ENCODE data around the gene MIEF1.

MIEF1 gene

DNA sequence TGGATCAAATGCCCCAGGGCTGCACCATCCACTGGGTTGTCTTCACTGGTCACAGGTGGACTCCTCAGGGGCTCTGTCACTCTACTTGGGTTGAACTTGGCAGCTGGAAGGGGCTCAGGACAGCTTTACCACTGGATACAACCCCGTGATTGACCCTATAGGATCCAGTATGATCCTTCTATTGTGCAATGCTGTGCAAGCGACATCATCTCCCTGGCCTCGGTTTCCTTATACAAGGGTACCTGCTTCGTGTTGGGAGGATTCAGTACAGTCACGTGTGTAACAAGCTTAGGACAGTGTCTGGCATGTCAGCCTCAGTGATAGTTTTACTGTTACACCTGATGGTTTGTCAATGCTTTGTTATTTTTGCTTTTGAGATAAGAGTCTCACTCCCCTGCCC is 20.5 kb upstream of the MIEF1 start:
- no peaks in the 10 kb centered on the region for H3K9me3 ChIP-seq (ENCODE audit: control insufficient read depth in 1 of 2, low read length in 2 of 2)
- no peaks in the 10 kb centered on the region for H3K27me3 ChIP-seq (ENCODE audit: low read depth, low read length)
- H3K4me3 ChIP-seq (ENCODE audit: low read depth in 1 of 2, low read length in 2 of 2), result no peak overlapping the region
- H3K4me1 ChIP-seq (ENCODE audit: control insufficient read depth in 1 of 2, insufficient read depth in 2 of 2, low read length in 2 of 2), result no peaks in the 10 kb centered on the region
- H3K27ac ChIP-seq (ENCODE audit: low read length), result no peak overlapping the region
- no peaks in the 10 kb centered on the region for H3K36me3 ChIP-seq (ENCODE audit: control insufficient read depth in 1 of 2, insufficient read depth in 2 of 2, low read length in 2 of 2)

DNA sequence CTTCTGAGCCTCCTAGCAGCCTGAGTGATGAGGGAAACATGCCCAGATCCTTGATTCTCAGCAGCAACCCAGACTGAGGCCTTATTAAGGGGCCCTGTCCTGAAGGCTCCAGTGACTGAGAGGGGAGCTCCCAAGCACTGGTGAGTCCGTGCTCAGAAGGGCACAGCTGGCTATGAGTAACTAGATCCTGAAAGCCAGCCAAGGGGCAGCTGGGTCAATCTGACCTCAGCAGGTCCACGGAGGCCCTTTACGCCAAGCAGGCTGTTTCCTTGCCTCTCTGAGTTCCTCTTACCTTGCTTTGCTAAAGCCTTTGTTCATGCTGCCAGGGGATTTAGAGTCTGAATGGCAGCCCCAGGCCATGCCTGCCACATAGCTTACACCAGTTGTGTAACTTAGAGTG is 19.3 kb upstream of the MIEF1 start:
- H3K4me1 ChIP-seq (ENCODE audit: control insufficient read depth in 1 of 2, insufficient read depth in 2 of 2, low read length in 2 of 2), result no peaks in the 10 kb centered on the region
- no peak overlapping the region for H3K27ac ChIP-seq (ENCODE audit: low read length)
- H3K36me3 ChIP-seq (ENCODE audit: control insufficient read depth in 1 of 2, insufficient read depth in 2 of 2, low read length in 2 of 2), result no peaks in the 10 kb centered on the region
- no peaks in the 10 kb centered on the region for H3K9me3 ChIP-seq (ENCODE audit: control insufficient read depth in 1 of 2, low read length in 2 of 2)
- H3K27me3 ChIP-seq (ENCODE audit: low read depth, low read length), result no peaks in the 10 kb centered on the region
- H3K4me3 ChIP-seq (ENCODE audit: low read depth in 1 of 2, low read length in 2 of 2), result no peak overlapping the region

DNA sequence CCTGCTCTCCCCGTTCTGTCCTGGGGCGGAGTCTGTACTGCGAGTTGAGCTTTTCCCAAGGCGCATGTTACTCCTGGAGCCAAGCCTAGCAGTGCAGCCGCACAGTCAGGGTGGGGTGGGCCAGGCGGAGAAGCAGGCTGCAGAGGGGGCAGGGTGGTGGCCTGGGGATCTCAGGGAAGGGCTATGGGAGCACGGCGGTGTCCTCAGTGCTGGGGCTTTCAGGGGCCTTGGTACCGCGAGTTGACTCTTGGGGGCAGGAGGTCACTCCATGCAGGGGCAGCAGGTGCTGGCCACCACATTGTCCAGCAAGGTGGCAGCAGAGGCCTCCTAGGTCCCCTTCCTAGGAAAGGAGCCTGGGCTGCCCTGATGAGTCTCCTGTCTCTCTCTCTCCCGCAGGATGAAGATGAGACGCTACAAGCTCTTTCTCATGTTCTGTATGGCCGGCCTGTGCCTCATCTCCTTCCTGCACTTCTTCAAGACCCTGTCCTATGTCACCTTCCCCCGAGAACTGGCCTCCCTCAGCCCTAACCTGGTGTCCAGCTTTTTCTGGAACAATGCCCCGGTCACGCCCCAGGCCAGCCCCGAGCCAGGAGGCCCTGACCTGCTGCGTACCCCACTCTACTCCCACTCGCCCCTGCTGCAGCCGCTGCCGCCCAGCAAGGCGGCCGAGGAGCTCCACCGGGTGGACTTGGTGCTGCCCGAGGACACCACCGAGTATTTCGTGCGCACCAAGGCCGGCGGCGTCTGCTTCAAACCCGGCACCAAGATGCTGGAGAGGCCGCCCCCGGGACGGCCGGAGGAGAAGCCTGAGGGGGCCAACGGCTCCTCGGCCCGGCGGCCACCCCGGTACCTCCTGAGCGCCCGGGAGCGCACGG is 14.9 kb upstream of the MIEF1 start:
- no peaks in the 10 kb centered on the region for H3K4me1 ChIP-seq (ENCODE audit: control insufficient read depth in 1 of 2, insufficient read depth in 2 of 2, low read length in 2 of 2)
- H3K27me3 ChIP-seq (ENCODE audit: low read depth, low read length), result no peaks in the 10 kb centered on the region
- H3K9me3 ChIP-seq (ENCODE audit: control insufficient read depth in 1 of 2, low read length in 2 of 2), result no peaks in the 10 kb centered on the region
- no peak overlapping the region for H3K4me3 ChIP-seq (ENCODE audit: low read depth in 1 of 2, low read length in 2 of 2)
- no peak overlapping the region for H3K27ac ChIP-seq (ENCODE audit: low read length)
- no peaks in the 10 kb centered on the region for H3K36me3 ChIP-seq (ENCODE audit: control insufficient read depth in 1 of 2, insufficient read depth in 2 of 2, low read length in 2 of 2)

DNA sequence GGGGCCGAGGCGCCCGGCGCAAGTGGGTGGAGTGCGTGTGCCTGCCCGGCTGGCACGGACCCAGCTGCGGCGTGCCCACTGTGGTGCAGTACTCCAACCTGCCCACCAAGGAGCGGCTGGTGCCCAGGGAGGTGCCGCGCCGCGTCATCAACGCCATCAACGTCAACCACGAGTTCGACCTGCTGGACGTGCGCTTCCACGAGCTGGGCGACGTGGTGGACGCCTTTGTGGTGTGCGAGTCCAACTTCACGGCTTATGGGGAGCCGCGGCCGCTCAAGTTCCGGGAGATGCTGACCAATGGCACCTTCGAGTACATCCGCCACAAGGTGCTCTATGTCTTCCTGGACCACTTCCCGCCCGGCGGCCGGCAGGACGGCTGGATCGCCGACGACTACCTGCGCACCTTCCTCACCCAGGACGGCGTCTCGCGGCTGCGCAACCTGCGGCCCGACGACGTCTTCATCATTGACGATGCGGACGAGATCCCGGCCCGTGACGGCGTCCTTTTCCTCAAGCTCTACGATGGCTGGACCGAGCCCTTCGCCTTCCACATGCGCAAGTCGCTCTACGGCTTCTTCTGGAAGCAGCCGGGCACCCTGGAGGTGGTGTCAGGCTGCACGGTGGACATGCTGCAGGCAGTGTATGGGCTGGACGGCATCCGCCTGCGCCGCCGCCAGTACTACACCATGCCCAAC is 14.1 kb upstream of the MIEF1 start:
- H3K27me3 ChIP-seq (ENCODE audit: low read depth, low read length), result no peaks in the 10 kb centered on the region
- H3K4me1 ChIP-seq (ENCODE audit: control insufficient read depth in 1 of 2, insufficient read depth in 2 of 2, low read length in 2 of 2), result no peaks in the 10 kb centered on the region
- H3K27ac ChIP-seq (ENCODE audit: low read length), result no peak overlapping the region
- H3K9me3 ChIP-seq (ENCODE audit: control insufficient read depth in 1 of 2, low read length in 2 of 2), result no peaks in the 10 kb centered on the region
- no peak overlapping the region for H3K4me3 ChIP-seq (ENCODE audit: low read depth in 1 of 2, low read length in 2 of 2)
- no peaks in the 10 kb centered on the region for H3K36me3 ChIP-seq (ENCODE audit: control insufficient read depth in 1 of 2, insufficient read depth in 2 of 2, low read length in 2 of 2)

DNA sequence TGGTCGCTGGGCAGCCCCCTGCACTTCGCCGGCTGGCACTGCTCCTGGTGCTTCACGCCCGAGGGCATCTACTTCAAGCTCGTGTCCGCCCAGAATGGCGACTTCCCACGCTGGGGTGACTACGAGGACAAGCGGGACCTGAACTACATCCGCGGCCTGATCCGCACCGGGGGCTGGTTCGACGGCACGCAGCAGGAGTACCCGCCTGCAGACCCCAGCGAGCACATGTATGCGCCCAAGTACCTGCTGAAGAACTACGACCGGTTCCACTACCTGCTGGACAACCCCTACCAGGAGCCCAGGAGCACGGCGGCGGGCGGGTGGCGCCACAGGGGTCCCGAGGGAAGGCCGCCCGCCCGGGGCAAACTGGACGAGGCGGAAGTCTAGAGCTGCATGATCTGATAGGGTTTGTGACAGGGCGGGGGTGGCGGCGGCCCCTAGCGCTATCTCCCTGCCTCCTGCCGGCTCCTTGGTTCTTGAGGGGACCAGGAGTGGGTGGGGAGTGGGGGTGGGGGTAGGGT is 13.5 kb upstream of the MIEF1 start:
- Histone ChIP-seq H3K27ac (ENCODE audit: low read length) (no peak overlapping the region), H3K36me3 (ENCODE audit: control insufficient read depth in 1 of 2, insufficient read depth in 2 of 2, low read length in 2 of 2) (no peaks in the 10 kb centered on the region), H3K27me3 (ENCODE audit: low read depth, low read length) (no peaks in the 10 kb centered on the region), H3K9me3 (ENCODE audit: control insufficient read depth in 1 of 2, low read length in 2 of 2) (no peaks in the 10 kb centered on the region), H3K4me1 (ENCODE audit: control insufficient read depth in 1 of 2, insufficient read depth in 2 of 2, low read length in 2 of 2) (no peaks in the 10 kb centered on the region), H3K4me3 (ENCODE audit: low read depth in 1 of 2, low read length in 2 of 2) (no peak overlapping the region)

DNA sequence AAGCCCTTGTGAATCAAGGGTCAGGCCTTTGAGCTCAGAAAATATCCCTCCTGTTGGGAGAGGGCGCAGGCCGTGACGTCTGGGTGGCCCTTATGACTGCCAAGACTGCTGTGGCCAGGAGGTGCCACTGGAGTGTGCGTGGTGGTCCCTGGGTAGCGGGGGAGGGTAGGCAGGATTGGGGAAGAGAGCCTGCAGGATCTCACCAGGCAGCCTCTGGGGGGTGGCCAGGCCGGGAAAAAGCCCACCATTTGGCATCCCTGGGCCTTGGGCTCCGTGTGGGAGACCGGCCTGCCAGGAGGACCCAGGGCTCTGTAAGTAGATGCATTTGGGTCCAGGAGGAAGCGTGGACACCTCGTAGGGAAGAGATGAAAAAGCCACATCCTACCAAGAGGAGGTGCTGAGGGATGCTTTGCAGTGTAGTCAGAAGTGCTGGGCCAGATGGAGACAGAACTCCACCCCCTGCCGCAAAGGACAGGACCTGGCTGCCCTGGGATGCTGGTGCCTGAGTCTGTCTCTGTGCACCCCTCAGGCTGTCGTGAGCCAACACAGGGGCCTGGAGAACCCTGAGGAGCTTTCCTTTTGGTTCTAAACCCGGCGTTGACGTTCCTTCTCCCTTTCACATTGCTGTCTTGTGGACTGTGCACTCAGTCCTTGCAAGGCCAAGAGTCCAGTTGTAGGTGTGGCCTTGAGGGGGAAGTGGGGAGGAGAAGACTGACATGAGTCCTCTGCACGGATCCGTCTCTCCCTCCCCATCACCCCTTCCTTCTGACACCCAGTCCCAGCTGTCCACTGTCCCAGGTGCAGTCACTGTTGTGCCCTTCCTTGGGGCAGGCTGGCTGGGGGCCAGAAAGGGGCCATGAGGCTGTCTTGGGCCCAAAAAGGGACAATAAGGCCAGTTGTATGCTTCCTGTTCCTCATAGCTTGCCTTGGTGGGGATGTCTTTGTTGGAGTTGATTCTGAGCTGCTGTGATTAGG is 12.7 kb upstream of the MIEF1 start:
- no peak overlapping the region for H3K27ac ChIP-seq (ENCODE audit: low read length)
- H3K9me3 ChIP-seq (ENCODE audit: control insufficient read depth in 1 of 2, low read length in 2 of 2), result no peaks in the 10 kb centered on the region
- H3K4me3 ChIP-seq (ENCODE audit: low read depth in 1 of 2, low read length in 2 of 2), result peak overlapping the region in 1 of 2 donors; percentile 31
- H3K36me3 ChIP-seq (ENCODE audit: control insufficient read depth in 1 of 2, insufficient read depth in 2 of 2, low read length in 2 of 2), result no peaks in the 10 kb centered on the region
- H3K27me3 ChIP-seq (ENCODE audit: low read depth, low read length), result no peaks in the 10 kb centered on the region
- no peaks in the 10 kb centered on the region for H3K4me1 ChIP-seq (ENCODE audit: control insufficient read depth in 1 of 2, insufficient read depth in 2 of 2, low read length in 2 of 2)

DNA sequence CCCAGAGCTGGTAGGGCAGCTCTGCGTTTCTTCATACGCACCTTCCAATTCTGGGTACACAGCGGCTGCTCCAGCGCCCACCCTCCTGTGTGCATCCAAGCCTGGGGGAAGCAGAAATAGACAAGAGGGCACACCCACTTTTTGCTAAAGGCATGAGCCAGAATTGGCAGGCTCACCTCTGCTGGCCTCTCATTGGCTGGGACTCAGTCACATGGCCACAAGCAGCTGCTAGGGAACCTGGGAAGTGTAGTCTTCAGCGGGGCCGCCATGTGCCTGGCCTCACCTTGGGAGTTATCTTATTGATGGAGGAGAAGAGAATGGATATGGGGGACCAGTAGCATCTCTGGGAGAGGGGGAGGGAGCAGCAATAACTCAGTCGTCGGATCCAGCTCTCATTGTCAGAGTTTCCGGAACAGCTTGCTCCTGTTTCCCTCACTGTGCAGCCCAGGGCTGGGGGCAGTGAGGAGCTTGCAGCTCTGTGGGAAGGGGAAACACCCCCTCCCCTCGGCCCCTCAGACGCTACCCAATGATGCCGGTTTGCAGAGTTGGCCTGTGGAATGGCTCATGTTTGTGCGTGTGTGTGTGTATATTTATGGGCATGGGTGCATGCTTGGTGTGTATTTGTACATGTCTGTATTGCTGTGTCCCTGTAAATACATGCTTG is 11.8 kb upstream of the MIEF1 start:
- no peaks in the 10 kb centered on the region for H3K36me3 ChIP-seq (ENCODE audit: control insufficient read depth in 1 of 2, insufficient read depth in 2 of 2, low read length in 2 of 2)
- H3K27ac ChIP-seq (ENCODE audit: low read length), result no peak overlapping the region
- no peaks in the 10 kb centered on the region for H3K9me3 ChIP-seq (ENCODE audit: control insufficient read depth in 1 of 2, low read length in 2 of 2)
- H3K27me3 ChIP-seq (ENCODE audit: low read depth, low read length), result no peaks in the 10 kb centered on the region
- no peaks in the 10 kb centered on the region for H3K4me1 ChIP-seq (ENCODE audit: control insufficient read depth in 1 of 2, insufficient read depth in 2 of 2, low read length in 2 of 2)
- peak overlapping the region in 1 of 2 donors; percentile 31 for H3K4me3 ChIP-seq (ENCODE audit: low read depth in 1 of 2, low read length in 2 of 2)

DNA sequence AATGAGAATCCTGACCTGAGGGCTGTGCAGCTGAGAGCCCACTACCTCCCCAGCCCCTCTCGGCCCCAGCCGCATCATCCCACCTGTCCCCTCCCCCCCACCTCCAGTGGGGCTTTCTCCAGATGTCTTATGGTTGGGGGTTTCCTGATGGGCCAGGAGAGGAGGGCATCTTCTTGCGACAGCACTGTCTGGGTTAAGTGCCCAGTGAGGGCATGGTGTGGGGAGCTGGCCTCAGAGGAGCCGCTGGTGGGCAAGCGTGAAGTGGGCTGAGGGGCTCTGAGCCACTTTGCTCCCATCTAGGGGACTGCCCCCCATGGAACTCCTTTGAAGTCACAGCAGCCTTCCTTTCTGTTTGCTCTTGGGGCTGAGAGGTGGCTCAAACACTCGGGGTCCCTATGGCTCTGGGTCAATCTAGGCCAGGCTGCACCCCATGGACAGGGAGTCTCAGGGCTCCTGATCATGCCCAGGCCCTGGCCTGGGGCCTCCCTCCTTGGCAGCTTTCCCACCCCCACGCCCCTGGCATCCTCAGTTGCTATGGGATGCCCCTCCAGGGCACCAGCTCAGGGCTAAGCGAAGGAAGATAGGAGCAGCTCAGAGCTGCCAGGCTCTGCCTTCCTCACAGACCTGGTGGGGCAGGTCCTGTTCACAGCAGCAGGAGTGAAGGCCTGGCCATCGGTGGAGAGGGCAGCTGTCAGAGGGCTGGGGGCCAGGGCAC is 11.0 kb upstream of the MIEF1 start:
- peaks cover 0 to 1% of the 10 kb centered on the region in 2 donors for H3K4me1 ChIP-seq (ENCODE audit: control insufficient read depth in 1 of 2, insufficient read depth in 2 of 2, low read length in 2 of 2)
- no peak overlapping the region for H3K27ac ChIP-seq (ENCODE audit: low read length)
- no peaks in the 10 kb centered on the region for H3K27me3 ChIP-seq (ENCODE audit: low read depth, low read length)
- no peaks in the 10 kb centered on the region for H3K9me3 ChIP-seq (ENCODE audit: control insufficient read depth in 1 of 2, low read length in 2 of 2)
- H3K4me3 ChIP-seq (ENCODE audit: low read depth in 1 of 2, low read length in 2 of 2), result no peak overlapping the region
- no peaks in the 10 kb centered on the region for H3K36me3 ChIP-seq (ENCODE audit: control insufficient read depth in 1 of 2, insufficient read depth in 2 of 2, low read length in 2 of 2)

DNA sequence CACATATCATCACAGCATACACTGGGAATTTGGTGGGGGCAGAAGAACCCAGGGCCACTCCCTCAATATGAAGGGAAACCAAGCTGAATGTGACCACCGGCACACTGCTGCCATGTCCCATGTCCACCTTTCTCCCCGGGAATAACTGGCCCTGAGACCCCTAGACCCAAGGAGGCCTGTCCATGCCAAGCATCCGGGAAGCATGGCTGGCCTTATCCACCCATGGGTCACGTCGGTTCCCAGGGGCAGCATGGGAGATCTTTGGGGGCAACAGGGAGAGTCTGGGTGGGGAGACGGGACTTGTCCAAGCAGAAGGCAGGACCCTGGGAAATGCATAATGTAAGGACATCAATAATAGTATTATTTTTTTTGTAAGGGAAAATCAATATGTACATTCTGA is 10.4 kb upstream of the MIEF1 start:
- Histone ChIP-seq H3K36me3 (ENCODE audit: control insufficient read depth in 1 of 2, insufficient read depth in 2 of 2, low read length in 2 of 2) (no peaks in the 10 kb centered on the region), H3K4me1 (ENCODE audit: control insufficient read depth in 1 of 2, insufficient read depth in 2 of 2, low read length in 2 of 2) (peaks cover 0 to 6% of the 10 kb centered on the region in 2 donors), H3K4me3 (ENCODE audit: low read depth in 1 of 2, low read length in 2 of 2) (no peak overlapping the region), H3K27ac (ENCODE audit: low read length) (no peak overlapping the region), H3K9me3 (ENCODE audit: control insufficient read depth in 1 of 2, low read length in 2 of 2) (no peaks in the 10 kb centered on the region), H3K27me3 (ENCODE audit: low read depth, low read length) (no peaks in the 10 kb centered on the region)

DNA sequence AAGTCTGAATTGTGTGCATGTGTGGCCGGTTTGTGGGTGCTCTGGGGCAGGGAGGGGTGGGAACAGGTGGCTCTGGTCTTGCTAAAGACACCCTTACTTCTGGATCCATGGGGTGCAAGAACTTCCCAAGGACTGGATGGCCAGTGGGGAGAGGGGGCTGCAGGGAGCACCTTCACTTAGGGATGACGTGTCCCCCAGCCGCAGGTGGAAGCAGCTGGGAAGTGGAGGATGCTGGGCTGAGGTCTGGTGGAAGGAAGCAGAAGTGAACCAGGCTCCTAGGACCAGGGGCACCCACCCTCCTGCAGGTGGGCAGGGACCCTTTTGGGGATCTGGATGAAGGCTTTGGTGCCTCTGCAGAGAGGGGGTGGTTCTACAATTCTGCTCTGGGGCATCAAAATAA is 9.9 kb upstream of the MIEF1 start:
- Histone ChIP-seq H3K36me3 (ENCODE audit: control insufficient read depth in 1 of 2, insufficient read depth in 2 of 2, low read length in 2 of 2) (no peaks in the 10 kb centered on the region), H3K4me3 (ENCODE audit: low read depth in 1 of 2, low read length in 2 of 2) (no peak overlapping the region), H3K27ac (ENCODE audit: low read length) (no peak overlapping the region), H3K27me3 (ENCODE audit: low read depth, low read length) (no peaks in the 10 kb centered on the region), H3K9me3 (ENCODE audit: control insufficient read depth in 1 of 2, low read length in 2 of 2) (no peaks in the 10 kb centered on the region), H3K4me1 (ENCODE audit: control insufficient read depth in 1 of 2, insufficient read depth in 2 of 2, low read length in 2 of 2) (peaks cover 0 to 6% of the 10 kb centered on the region in 2 donors)

All from muscle layer of duodenum (tissue), 2 donors.